PFSK-1 (cell line): Measurements from ENCODE around the gene S100A1.

Experiments used
- FOXP2 ChIP-seq: optimal IDR thresholded peaks from 2 replicates; pipeline ENCODE3; 2011; ENCODE audit warnings: borderline replicate concordance, control low read depth, inconsistent platforms; ENCODE audit not compliant: insufficient read depth; ENCODE audit errors: extremely low read length, extremely low read depth
- POLR2AphosphoS5 ChIP-seq: IDR thresholded peaks from 2 replicates; pipeline ENCODE4 v1.6.1; 2012; ENCODE audit warnings: low read depth, mild to moderate bottlenecking, control low read depth, low read length, moderate library complexity
- SIN3A ChIP-seq: IDR thresholded peaks from 2 replicates; pipeline ENCODE4 v1.6.1; 2012; ENCODE audit warnings: mild to moderate bottlenecking, low read length, moderate library complexity, borderline replicate concordance; ENCODE audit not compliant: insufficient read depth
- TAF1 ChIP-seq: IDR thresholded peaks from 2 replicates; pipeline ENCODE4 v1.6.1; 2012; ENCODE audit warnings: low read length, control low read depth, borderline replicate concordance; ENCODE audit not compliant: insufficient read depth
- TF ChIP-seq, protein P1 (sequence below), 2 experiments: IDR thresholded peaks; 2 replicates each; pipeline versions ENCODE4 v1.6.1 to v1.8.0; 2011 to 2012; ENCODE audit warnings: low read depth in 2 of 2, low read length in 2 of 2, control low read depth in 1 of 2, inconsistent platforms in 1 of 2, mild to moderate bottlenecking in 1 of 2, moderate library complexity in 1 of 2; ENCODE audit not compliant: insufficient read depth in 1 of 2

GRCh38 chr1:153610334-153610733 is 17.9 kb upstream of the S100A1 start:
- TF ChIP-seq, protein P1, sequence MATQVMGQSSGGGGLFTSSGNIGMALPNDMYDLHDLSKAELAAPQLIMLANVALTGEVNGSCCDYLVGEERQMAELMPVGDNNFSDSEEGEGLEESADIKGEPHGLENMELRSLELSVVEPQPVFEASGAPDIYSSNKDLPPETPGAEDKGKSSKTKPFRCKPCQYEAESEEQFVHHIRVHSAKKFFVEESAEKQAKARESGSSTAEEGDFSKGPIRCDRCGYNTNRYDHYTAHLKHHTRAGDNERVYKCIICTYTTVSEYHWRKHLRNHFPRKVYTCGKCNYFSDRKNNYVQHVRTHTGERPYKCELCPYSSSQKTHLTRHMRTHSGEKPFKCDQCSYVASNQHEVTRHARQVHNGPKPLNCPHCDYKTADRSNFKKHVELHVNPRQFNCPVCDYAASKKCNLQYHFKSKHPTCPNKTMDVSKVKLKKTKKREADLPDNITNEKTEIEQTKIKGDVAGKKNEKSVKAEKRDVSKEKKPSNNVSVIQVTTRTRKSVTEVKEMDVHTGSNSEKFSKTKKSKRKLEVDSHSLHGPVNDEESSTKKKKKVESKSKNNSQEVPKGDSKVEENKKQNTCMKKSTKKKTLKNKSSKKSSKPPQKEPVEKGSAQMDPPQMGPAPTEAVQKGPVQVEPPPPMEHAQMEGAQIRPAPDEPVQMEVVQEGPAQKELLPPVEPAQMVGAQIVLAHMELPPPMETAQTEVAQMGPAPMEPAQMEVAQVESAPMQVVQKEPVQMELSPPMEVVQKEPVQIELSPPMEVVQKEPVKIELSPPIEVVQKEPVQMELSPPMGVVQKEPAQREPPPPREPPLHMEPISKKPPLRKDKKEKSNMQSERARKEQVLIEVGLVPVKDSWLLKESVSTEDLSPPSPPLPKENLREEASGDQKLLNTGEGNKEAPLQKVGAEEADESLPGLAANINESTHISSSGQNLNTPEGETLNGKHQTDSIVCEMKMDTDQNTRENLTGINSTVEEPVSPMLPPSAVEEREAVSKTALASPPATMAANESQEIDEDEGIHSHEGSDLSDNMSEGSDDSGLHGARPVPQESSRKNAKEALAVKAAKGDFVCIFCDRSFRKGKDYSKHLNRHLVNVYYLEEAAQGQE (IDR thresholded peaks at IDR 0.05; ENCODE audit: insufficient read depth in 1 of 2, low read depth in 2 of 2, low read length in 2 of 2) = no peak
- TF ChIP-seq POLR2AphosphoS5 (no peak), TAF1 (no peak), SIN3A (no peak), FOXP2 (no peak)
